Ectodermal cell (in vitro differentiated cells): ENCODE data around the gene CBX7.

Source experiments
- H3K27ac ChIP-seq: 2 replicates; pipeline ENCODE4 v1.7.0; 2013; ENCODE audit warnings: mild to moderate bottlenecking, low read depth, low read length; ENCODE audit not compliant: insufficient read depth, poor library complexity, severe bottlenecking
- H3K27me3 ChIP-seq: 2 replicates; pipeline ENCODE4 v1.7.0; 2013; ENCODE audit warnings: mild to moderate bottlenecking, low read length; ENCODE audit not compliant: insufficient read depth, control insufficient read depth, poor library complexity, severe bottlenecking
- H3K36me3 ChIP-seq: one replicate; pipeline ENCODE4 v1.7.0; 2013; ENCODE audit warnings: low read length; ENCODE audit not compliant: control insufficient read depth, insufficient read depth
- H3K4me1 ChIP-seq: one replicate; pipeline ENCODE4 v1.7.0; 2013; ENCODE audit warnings: low read length; ENCODE audit not compliant: control insufficient read depth, insufficient read depth
- H3K4me3 ChIP-seq: 2 replicates; pipeline ENCODE4 v1.7.0; 2013; ENCODE audit warnings: low read depth, low read length, control low read depth; ENCODE audit not compliant: insufficient read depth
- H3K9me3 ChIP-seq: 2 replicates; pipeline ENCODE4 v1.7.0; 2013; ENCODE audit warnings: mild to moderate bottlenecking, low read length, moderate library complexity; ENCODE audit not compliant: control insufficient read depth
- WGBS, 2 experiments: methylation state at CpG; one replicate each; pipeline ENCODE4 v1.1.7; 2013; ENCODE audit warnings: missing lambda C conversion rate in 2 of 2; 5-methylcytosine and 5-hydroxymethylcytosine counted together

The CBX7 gene

DNA sequence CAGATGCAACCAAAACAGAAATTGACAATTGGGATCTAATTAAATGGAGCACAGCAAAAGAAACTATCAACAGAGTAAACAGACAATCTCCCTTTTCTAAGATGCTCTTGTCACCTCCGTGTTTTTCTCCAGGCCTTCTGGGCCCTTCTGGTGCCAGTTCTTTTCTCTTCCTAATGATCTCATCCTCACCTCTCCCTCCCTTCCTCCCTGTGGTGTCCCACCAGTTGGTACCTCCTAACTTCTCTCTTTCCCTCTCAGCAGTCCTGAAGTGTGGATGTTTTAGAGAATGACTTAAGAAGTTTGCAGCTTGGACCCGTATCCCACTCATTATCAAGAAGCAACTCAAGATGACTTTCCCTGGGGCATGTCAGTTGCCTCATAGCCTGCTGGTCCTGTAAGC is 49.0 kb downstream of the CBX7 start:
- no peaks in the 10 kb centered on the region for H3K36me3 ChIP-seq
- H3K9me3 ChIP-seq: no peaks in the 10 kb centered on the region
- WGBS, 2 experiments: 81 to 85% methylated on average over 2 of the region's 2 CpGs
- H3K27ac ChIP-seq: no peak overlapping the region
- peaks cover 4% of the 10 kb centered on the region for H3K4me1 ChIP-seq
- H3K27me3 ChIP-seq: no peaks in the 10 kb centered on the region
- no peak overlapping the region for H3K4me3 ChIP-seq

DNA sequence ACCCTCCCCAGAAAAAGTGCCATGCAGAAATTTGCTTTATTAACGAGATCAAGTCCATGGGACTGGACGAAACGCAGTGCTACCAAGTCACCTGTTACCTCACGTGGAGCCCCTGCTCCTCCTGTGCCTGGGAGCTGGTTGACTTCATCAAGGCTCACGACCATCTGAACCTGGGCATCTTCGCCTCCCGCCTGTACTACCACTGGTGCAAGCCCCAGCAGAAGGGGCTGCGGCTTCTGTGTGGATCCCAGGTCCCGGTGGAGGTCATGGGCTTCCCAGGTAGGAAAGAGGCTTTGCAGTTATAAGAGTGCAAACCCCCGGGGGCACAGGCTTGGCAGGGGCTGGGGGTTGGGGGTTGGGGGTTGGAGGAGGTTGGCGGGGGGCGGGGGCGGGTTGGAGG is 51.3 kb downstream of the CBX7 start:
- Histone ChIP-seq H3K27ac (no peak overlapping the region), H3K4me1 (peaks cover 19% of the 10 kb centered on the region)
- WGBS, 2 experiments: 87 to 89% methylated on average over 9 of the region's 13 CpGs

DNA sequence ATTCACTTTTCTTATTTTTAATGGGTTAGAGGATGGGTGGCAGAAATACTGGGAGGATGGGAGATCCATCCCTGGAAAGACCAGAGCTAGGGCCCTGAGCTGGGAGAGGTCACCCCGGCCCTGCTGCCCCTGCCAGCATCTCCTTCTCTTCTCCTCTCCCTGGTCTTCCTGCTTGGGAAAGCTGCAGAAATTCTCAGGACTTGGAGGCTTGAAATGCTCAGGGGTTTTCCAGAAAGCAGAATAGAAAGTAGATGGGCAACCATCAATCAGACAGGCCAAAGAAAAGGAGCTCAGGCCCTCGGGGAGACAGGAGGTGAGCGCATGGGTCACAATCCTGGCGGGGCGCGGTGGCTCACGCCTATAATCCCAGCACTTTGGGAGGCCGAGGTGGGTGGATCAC is 53.9 kb downstream of the CBX7 start:
- WGBS, 2 experiments: 92% methylated on average over 8 of the region's 8 CpGs
- Histone ChIP-seq H3K36me3 (no peaks in the 10 kb centered on the region), H3K4me3 (no peak overlapping the region), H3K27ac (no peak overlapping the region), H3K4me1 (peaks cover 19% of the 10 kb centered on the region), H3K27me3 (no peaks in the 10 kb centered on the region), H3K9me3 (no peaks in the 10 kb centered on the region)

More for the DNA sequence above, 51.3 kb downstream of the CBX7 start:
- no peaks in the 10 kb centered on the region for H3K27me3 ChIP-seq
- H3K9me3 ChIP-seq: no peaks in the 10 kb centered on the region
- H3K4me3 ChIP-seq: no peak overlapping the region
- no peaks in the 10 kb centered on the region for H3K36me3 ChIP-seq

DNA sequence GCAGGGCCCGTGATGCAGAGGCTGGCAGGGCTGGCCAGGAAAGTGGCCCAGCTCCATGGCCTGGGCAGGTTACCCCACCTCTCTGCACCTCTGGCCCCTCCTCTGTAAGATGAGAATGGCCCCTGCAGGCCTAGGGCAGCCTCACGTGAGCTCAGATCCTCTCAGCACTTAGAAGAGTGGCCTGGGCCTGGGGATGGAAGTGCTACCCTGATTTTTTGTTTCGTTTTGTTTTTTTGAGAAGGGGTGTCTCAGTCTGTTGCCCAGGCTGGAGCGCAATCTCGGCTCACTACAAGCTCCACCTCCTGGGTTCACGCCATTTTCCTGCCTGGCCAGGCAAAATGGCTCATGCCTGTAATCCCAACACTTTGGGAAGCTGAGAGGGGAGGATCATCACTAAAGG is 54.5 kb downstream of the CBX7 start:
- Histone ChIP-seq H3K4me3 (no peak overlapping the region), H3K27me3 (no peaks in the 10 kb centered on the region), H3K36me3 (no peaks in the 10 kb centered on the region), H3K9me3 (no peaks in the 10 kb centered on the region), H3K4me1 (peaks cover 19% of the 10 kb centered on the region), H3K27ac (no peak overlapping the region)
- WGBS, 2 experiments: 44 to 47% methylated on average over 6 of the region's 6 CpGs

DNA sequence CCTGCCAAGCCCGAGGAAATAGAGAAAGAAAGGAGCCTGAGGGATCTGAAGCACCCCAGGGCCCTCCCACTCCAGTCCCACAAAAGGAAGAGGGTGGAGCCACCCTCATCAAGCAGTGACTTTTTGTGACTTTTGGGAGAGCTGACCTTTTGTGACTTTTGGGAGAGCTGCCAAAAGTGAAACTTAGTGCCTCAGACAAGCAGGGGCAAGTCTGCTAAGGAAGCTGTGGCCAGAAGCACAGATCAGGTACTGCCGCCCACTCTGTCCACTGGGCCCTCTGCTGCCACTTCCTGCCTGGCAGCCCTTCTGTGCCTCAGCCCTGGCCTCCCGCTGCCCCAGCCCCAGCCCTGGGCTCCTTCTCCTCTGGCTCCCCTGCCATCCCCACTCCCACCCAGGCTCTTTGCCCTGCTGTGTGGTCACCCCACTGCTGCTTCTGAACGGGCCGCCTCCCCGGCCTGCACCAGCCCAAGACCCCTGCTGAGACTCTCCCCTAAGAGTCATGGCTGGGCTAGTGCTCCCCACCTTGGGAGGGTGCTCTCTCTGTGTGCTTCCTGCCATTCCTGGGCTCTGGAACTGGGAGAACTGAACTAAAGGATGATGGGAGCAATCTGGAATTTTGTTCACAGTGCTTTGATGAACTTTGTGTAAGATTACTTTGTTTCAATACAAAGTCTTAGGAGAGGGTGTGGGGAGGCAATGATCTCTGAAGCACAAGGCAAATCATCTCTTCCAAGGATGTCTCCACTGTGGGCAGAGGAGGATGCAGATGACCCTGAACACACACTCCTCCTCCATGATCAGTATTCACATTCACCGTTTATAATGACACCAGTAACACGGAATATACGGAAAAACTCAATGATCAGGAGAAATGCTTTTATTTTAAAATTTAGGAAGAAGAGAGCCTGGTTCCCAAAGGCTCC is 55.1 kb downstream of the CBX7 start, which contains the start of gene APOBEC3H:
Gene APOBEC3H (plus strand): TSS at position 147 of the 923 bp plus-strand sequence. CDS start 3,035 bp downstream, outside the sequence.
- H3K27ac ChIP-seq: peak within 1 kb of the TSS; percentile 18
- no peaks in the 10 kb centered on the region for H3K36me3 ChIP-seq
- H3K4me3 ChIP-seq: no peak within 1 kb of the TSS
- H3K4me1 ChIP-seq: peaks cover 19% of the 10 kb centered on the region
- WGBS, 2 experiments: 74 to 80% methylated on average over 8 to 9 of the region's 9 CpGs
- no peaks in the 10 kb centered on the region for H3K9me3 ChIP-seq
- H3K27me3 ChIP-seq: no peaks in the 10 kb centered on the region

DNA sequence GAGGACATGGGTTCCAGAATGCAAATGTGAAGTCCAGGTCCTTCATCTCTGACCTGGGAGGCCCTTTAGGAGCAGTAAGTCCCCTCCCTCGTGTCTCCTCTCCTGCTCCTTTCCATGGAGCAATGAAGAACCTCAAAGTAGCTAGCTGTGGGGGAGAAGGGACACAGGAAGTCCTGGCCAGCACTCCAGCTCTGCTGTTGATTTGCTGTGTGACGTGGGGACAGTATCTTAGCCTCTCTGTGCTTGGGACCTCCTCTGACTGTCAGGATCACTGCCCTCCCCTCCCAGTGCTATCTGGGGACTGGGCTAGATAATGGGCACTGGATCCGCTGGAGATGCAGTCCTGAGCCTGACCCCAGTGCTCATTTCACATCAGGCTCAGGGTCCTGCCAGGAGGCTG is 56.5 kb downstream of the CBX7 start:
- Histone ChIP-seq H3K9me3 (no peaks in the 10 kb centered on the region), H3K27me3 (no peaks in the 10 kb centered on the region)
- 91 to 93% methylated on average over 3 of the region's 3 CpGs for WGBS, 2 experiments

DNA sequence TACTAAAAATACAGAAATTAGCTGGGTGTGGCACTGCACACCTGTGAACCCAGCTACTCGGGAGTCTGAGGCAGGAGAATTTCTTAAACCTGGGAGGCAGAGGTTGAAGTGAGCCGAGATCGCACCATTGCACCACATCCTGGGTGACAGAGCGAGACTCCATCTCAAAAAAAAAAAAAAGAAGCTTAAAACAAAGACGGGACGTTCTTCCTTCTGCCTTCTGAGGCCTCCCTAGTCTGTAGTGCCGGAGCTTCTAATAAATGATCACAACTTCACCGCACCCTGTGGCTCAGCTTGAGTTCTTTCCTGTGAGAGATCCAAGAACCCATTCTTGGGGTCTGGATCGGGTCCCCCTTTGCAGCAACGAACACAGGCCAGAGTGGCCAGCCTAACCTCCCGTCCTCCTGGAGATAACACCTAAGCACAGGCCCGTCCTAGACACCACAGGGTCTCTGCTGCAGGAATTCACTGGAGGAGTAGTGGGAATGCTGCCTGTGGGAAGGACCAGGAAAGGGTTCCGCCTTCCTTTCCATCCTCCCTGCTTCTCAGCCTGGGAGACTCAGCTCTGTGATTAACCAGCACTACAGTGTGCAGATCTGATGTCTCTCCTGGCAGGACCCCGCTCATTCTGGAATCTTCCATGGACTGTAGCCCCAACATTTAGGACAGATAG is 57.6 kb downstream of the CBX7 start:
- no peak overlapping the region for H3K27ac ChIP-seq
- no peaks in the 10 kb centered on the region for H3K9me3 ChIP-seq
- 90 to 92% methylated on average over 14 of the region's 14 CpGs for WGBS, 2 experiments
- no peaks in the 10 kb centered on the region for H3K36me3 ChIP-seq
- H3K27me3 ChIP-seq: no peaks in the 10 kb centered on the region
- H3K4me3 ChIP-seq: no peak overlapping the region
- peaks cover 19% of the 10 kb centered on the region for H3K4me1 ChIP-seq

More for the DNA sequence above, 56.5 kb downstream of the CBX7 start:
- peaks cover 19% of the 10 kb centered on the region for H3K4me1 ChIP-seq
- H3K27ac ChIP-seq: no peak overlapping the region
- no peaks in the 10 kb centered on the region for H3K36me3 ChIP-seq
- H3K4me3 ChIP-seq: no peak overlapping the region

DNA sequence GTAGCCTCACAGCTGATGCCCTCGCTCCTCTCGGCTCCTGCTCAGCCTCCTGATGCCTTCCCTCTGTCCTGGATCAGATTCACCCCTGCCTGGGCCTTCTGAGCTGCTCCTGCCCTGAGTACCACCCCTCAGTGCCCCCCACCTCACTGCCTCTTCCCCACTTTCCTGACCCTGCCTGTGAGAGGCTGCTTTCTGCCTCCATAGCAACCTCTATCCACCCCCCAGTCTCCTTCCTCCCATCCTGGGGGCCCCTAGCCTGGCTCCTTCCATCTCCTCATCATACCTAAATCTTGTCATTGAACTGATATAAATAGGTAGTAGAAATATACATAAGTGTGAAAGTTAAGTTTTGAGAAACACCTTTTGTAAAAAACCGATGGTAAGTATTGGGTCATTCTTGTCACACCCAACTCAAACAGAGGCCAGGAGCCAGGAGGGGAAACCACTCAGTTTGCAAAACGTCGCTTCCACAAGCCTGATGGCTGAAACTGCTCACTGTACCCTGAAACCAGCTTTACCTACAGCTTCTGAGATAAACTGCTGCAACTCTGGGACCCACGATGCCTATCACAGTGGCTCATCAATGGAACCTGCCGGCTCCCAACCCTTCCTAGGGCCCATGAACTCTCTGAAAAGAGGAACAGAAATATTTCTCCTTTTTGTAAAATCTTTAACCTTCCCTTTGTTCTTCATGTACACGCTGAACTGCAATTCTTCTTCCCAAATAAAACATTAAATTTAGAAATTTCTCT is 60.2 kb downstream of the CBX7 start:
- no peak overlapping the region for H3K27ac ChIP-seq
- H3K9me3 ChIP-seq: no peaks in the 10 kb centered on the region
- H3K36me3 ChIP-seq: no peaks in the 10 kb centered on the region
- H3K27me3 ChIP-seq: no peaks in the 10 kb centered on the region
- 88 to 89% methylated on average over 8 of the region's 8 CpGs for WGBS, 2 experiments
- peaks cover 15% of the 10 kb centered on the region for H3K4me1 ChIP-seq
- no peak overlapping the region for H3K4me3 ChIP-seq

DNA sequence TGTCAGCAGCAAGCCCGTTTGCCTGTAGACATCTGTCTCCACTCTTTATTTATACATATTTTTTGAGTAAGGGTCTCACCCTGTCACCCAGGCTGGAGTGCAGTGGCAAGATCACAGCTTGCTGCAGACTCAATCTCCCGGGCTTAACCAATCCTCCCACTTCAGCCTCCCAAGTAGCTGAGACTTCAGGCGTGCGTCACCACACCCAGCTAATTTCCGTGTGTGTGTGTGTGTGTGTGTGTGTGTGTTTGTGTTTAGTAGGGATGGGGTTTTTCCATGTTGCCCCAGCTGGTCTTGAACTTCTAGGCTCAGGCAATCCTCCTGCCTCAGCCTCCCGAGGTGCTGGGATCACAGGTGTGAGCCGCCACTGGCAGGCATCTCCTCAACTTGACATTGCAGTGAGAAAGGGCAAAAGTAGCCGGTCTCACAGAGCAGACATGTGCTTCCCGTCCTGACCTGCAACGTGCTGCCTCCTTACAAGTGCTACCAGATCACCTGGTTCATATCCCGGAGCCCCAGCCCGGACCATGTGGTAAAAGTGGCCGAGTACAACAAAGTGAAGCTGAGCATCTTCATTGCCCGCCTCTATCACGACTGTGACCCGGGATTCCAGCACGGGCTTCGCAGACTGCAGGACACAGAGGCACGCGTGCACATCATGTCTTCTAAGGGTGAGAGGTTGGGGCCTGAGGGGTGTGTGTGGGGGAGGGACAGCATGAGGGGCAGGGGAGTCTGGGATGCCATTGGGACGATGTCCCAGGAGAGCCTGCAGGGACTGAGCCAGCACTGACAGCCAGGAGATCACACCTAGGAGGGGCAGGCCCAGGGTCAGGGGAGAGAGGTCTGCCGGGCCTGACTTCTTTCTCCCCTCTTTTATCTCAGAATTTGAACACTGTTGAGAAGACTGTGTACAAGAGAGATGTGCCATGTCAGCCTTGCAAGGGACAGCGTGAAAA is 61.1 kb downstream of the CBX7 start:
- Histone ChIP-seq H3K9me3 (no peaks in the 10 kb centered on the region), H3K36me3 (no peaks in the 10 kb centered on the region), H3K4me3 (no peak overlapping the region), H3K27me3 (no peaks in the 10 kb centered on the region), H3K27ac (no peak overlapping the region), H3K4me1 (peaks cover 13% of the 10 kb centered on the region)
- WGBS, 2 experiments: 90 to 92% methylated on average over 23 of the region's 23 CpGs
